RPMI8226 (cell line): Measurements from ENCODE around the gene CDA.

Experiments
- DNase-seq: peaks from one replicate; pipeline ENCODE4 v3.0.0-alpha.2; 2015

The CDA gene

GRCh38 chr1:20658166-20658915 is 69.4 kb downstream of the CDA start:
- no peak for DNase-seq

- DNase-seq = no peak
Observed at GRCh38 chr1:20660363-20660762, 71.5 kb downstream of the CDA start.

GRCh38 chr1:20660847-20661206 is 71.9 kb downstream of the CDA start:
- DNase-seq = no peak

- peak; percentile 100 for DNase-seq
Observed at GRCh38 chr1:20661207-20662109, 72.6 kb downstream of the CDA start, which contains the start of gene DDOST. TSS of gene DDOST (minus strand) at chr1:20661369. CDS start at chr1:20661350, 19 bp downstream.

- DNase-seq = no peak
Observed at GRCh38 chr1:20662110-20662475, 73.2 kb downstream of the CDA start.

- no peak for DNase-seq
Observed at GRCh38 chr1:20663365-20663764, 74.5 kb downstream of the CDA start.

GRCh38 chr1:20663969-20664715 is 75.2 kb downstream of the CDA start:
- no peak for DNase-seq

GRCh38 chr1:20665726-20666125 is 76.8 kb downstream of the CDA start:
- no peak for DNase-seq

- no peak for DNase-seq
Observed at GRCh38 chr1:20666146-20666545, 77.2 kb downstream of the CDA start.

- no peak for DNase-seq
Observed at GRCh38 chr1:20666804-20667203, 77.9 kb downstream of the CDA start.
